Measurements from ENCODE around the gene DCDC2C.
"Not testable (repeated sequence)": the region's sequence is repeated elsewhere in the genome, so short reads cannot be mapped to it uniquely, and the experiment has no call there.

Gene DCDC2C, protein sequence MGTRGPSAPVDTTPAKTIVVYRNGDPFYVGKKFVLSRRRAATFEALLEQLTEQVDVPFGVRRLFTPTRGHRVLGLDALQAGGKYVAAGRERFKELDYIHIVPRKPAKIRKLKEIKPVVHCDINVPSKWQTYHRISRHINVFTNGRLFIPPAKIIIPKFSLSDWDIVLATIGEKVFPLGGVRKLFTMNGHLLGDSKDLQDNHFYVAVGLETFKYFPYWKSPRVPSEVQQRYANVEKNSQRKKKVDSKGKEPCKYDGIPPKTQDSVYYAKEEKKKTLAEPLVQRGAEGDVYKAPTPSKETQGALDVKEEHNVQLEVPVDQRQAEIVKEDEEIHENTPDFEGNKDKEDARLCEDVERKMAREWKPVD

DNA sequence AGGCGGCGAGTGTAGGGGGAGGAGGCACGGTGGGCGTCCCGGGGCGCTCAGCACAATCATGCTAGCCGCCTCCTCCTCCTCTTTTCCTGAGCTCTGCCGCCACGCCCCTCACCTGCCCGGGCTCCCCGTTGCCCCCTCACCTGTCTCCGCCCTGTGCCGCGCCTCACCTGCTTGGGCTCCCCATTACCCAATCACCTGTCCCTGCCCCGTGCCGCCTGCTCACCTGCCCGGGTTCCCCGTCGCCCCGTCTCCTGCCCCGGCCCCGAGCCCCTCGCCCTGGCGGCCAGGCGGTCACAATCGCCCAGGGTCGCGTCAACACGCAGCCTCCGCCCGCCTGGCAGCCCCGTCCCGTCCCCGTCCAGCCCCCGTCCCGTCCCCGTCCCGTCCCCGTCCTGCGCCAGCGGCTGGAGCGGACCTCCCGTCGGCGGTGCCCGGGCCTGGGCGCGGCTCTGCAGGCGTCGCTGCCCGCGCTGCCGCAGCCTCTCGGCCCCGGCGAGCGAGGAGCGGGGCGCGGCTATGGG lies at the start of gene DCDC2C:
Gene DCDC2C (plus strand): TSS at position 340 of the 521 bp plus-strand sequence. CDS start 177 bp downstream, at position 517.
- DNase-seq, result no peak

DNA sequence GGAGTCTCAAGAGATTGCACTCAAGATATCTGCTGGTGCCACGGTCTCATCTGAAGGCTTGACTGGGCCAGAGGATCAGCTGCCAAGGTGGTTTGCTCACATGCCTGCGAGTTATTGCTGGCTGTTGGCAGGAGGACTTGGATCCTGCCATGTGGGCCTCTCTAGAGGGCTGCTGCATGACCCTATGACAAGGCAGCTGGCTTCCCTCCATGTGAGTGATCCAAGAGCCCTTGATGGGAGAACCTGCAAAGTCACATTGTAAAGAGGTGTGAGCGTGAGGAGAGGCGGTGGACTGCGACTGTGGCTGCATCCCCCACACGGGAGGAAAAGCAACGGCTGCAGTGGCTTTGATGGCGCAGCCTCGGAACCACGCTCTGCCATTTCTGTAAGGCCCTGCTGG lies 49.4 kb upstream of the DCDC2C start:
- no peak for DNase-seq

DNA sequence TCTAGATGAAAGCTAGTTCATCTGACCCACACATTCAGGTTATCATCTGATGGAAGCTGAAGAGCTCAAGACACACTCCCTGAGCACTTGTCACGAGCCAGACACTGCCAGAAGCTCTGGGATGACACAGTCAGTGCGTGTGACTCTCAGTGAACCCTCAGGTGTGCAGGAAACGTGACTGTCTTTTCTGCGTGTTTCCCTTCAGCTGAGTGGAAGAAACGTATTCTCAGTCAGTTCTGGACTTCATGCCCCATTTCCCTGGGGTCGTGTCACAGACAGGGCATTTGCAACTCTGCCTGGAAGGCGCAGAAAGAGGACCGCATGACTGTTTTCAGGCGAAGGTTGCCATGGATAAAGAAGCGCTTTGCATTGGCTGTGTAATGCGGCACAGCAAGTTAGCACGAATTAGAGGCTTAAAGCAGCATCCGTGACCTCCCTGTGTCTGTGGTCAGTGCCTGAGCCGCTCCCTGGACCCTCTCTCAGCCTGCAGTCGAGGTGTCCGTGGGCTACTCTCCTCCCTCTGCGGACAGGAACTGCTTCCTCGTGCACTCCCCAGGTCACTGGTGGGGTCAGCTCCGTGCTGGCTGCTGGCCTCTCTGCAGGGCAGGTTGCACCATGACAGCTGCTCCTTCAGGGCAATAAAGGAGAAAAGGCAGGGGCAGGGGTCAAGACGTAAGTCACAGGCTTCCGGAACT lies 48.7 kb upstream of the DCDC2C start:
- no peak for DNase-seq

DNA sequence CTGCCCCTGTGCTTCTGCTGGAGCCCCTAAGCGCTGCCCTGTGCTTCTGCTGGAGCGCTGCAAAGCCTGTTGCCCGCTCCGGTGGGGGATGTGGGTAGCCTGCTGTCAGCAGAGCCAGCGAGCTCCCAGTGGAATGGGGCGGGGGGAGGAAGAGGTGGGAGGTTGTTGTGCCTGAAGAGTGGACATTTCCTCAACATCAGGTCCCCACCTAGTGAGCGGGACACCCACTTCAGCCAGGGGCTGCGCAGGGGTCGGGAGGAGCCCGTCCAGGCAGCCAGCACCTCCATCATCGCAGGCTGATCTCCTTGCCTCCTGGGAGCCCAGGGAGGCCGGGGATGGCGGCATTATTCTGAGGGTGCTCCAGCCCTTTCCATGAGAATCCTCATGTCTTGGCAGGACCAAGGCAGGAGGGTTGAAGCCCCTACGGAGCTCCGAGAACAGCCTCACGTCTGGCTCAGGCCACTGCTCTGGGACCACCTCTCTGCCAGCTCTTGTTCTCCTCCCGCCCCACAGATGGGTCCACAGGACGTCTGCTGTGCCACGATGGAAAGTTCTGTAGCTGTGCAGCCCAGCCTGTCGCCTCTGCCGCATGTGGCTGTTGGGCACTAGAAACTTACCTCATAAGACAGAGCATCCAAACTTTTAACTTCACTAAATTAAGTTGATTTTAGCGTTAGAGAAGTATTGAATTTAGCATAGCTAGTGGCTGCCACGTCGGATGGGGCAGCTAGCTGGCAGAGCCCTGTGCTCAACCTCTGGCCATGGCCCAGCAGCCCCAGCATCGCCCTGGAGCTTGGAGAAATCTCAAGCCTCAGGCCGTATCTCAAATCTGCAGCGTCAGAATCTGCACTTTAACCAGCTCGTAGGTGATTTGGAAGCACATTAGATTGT lies 47.3 kb upstream of the DCDC2C start:
- no peak for DNase-seq

DNA sequence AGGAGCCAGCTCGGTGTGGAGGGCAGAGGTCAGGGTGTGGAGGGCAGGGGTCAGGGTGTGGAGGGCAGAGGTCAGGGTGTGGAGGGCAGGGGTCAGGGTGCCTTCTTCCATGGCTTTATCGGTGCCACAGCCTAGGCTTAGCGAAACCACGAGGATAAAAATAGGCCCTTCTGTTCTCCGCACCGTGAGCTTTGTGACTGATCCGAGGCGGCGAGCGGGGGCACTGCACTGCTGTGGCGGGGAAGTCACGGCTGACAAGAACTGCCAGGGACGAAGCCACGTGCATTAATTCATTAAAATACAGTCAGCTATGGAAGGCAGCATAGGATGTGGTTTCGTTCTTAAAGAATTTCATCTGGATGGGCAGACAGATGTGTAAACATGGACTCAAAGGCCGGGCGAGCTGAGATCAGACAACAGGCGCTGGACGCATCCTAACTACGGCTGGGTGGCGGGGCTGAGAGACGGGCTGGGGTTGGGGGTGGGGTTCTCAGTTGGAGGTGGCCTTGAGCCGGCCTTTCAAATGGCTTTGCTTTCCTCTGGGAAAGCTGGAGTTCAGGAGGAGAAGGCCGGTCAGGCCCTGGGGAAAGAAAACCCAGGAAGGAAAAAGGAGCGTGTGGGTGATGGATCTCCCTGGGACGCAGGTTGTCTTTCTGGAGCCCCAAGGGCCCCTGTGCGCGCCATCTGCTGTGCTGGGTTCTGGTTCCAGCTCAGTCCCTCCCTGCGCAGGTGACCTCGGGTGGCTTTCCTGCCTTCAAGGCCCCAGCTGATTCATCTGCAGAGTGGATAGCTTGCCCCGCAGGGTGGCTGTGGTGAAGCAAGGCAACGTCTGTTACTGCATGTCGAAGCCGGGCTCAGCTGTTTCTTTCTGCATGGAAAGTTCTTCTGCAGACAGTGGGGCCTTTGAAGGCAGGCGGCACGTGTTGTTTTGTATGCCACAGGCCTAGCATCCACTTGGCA lies 46.3 kb upstream of the DCDC2C start:
- no peak for DNase-seq

DNA sequence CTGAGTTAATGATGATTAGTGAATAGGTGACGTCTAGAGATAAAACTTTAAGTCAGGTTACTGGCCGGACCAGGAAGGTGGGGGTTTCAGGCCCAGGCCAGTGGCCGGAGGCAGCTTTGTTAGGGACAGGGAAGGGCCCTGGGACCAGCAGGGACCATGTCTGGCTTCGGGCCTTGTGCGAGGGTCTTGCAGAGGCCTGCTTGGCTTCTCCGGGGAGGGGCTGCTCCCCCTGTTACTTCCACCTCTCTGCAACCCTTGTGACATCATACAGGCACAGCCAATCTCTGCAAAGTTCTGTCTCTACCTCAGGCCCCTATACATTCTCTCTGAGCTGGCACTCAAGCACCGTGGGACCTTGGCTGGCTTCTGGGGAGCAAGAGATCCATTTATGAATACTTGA lies 45.5 kb upstream of the DCDC2C start, which contains the start of gene ALLC:
Gene ALLC (plus strand): TSS at position 320 of the 400 bp plus-strand sequence. CDS start 12,958 bp downstream, outside the sequence.
- DNase-seq, result no peak

DNA sequence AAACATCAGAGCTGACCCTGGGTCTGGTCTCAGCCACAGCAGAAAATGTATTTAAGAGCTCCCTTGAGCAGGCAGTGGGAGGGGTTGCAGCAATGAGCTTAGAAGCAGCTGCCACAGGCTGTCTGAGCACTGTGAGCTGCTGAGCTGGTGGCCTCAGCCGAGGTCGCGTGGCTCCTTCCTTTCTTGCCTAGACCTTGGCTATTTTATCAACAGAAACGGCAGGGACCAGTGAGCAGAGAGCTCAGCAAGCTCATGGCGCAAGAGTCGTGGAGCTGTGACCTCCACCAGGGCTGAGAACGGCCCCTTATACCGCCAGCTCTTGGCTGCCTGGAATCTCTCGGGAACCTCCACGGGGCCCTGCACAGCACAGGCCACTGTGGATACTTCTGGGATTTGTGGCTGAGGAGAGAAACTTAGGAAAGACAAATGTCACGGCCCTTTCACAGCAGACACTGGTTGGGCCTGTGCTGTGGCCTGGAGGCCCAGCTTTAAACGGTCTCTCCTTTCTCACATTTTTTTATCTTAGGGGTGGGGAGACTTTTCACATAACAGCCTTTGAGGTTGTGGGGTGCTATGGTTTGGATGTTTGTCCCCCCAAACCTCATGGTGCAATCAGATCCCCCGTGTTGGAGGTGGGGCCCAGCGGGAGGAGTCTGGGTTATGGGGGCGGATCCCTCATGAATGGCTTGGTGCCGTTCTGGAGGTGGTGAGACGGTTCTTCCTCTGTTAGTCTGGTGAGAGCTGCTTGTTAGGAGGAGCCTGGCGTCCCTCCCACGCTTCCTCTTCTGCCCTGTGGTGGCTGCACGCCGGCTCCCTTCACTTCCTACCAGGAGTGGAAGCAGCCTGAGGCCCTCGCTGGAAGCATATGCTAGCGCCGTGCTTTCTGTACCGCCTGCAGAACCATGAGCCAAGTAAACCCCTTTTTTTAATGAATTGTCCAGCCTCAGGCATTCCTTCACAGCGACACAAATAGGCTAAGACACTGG lies 43.6 kb upstream of the DCDC2C start:
- DNase-seq, result peak; percentile 4

DNA sequence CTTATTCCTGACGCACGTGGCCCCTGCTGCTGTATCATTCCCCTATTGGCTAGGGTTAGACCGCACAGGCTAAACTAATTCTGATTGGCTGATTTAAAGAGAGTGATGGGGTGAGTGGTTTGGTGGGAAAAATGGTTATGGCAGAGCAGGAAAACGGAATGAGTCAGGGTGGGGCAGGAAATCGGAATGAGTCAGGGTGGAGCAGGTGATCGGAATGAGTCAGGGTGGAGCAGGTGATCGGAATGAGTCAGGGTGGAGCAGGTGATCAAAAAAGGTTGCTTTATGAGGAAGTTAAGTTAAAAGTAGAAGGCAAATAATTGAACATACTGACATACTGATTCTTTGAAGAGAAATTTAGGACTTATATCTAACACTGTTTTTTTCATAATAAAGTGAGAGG lies 42.7 kb upstream of the DCDC2C start:
- not testable (repeated sequence) for DNase-seq

DNA sequence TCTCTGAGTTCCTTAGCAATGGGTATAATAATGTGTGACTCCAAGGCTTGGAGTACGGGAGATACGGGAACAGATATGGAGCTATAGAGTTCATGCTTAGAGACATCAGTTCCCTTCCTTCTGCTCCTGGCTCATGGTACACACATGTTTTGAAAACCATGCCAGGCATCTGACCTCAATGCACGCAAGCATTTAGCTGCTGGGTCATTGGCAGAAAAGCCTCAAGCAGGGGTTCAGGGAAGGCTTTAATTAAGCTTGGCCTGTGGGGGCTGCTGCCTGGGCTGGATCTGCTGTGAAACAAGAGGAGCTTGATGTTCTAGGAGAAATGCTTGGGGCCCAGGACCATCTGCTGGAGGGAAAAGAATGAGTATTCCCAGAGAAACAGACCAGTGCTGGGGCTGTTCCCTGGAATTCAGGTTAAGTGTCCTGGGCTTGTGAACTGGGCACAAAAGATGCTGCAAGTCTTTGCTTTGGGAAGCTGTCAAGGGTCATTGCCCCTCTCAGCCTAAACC lies 42.2 kb upstream of the DCDC2C start:
- DNase-seq, result no peak

DNA sequence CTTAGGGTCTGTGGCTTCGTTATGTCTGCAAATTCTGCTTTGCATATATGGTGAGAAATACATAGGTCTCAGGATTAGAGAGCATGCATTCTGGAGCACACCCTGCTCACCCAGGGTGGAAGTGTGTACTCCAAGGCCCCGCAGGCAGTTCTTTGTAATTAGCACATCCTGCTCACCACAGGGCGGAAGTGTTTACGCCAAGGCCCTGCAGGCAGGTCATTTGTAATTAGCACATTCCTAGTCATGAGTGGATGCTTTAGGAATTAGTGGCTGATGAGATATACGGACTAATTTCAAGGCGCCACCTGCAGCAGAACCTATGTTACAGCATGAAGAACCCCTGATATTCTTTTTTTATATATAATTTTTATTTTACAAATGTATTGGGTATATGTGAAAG lies 41.1 kb upstream of the DCDC2C start:
- no peak for DNase-seq

DNA sequence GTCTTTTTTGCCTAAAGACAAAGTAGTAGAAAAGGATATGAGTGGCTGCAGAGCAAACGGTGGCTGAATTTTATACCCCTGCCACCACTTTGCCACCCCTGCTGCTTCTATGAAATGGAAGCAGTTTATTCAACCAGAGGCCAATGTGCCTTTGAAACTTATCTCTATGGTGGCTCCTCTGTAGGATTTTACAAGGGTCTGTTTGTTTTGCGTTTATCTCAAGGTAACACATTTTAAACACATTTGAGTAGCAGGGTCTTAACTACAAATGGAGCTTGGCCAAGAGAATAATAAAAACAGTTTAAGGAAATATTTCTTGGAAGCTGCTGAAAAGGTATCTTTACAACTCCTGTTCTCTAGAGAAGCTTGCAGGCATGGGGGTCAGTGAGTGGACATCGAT lies 39.3 kb upstream of the DCDC2C start:
- no peak for DNase-seq

DNA sequence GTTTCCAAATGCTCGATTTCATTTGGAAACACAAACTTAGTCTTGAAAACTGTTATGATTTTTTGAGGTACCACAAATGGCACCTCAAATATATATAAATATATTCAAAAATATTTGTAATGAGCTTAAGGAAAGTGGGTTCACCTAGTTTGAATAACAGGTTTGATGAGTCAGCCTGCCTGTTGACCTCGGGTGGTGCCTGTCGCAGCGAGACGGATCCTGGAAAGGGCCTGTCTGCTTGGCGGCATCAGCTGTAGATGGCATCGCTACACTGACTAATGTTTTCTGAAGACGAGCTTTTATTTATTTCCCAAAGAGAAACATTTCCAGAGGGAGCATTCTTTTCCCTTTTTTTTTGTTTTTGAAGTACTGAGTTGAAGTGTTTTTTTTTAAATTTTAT lies 38.5 kb upstream of the DCDC2C start:
- DNase-seq, result no peak

DNA sequence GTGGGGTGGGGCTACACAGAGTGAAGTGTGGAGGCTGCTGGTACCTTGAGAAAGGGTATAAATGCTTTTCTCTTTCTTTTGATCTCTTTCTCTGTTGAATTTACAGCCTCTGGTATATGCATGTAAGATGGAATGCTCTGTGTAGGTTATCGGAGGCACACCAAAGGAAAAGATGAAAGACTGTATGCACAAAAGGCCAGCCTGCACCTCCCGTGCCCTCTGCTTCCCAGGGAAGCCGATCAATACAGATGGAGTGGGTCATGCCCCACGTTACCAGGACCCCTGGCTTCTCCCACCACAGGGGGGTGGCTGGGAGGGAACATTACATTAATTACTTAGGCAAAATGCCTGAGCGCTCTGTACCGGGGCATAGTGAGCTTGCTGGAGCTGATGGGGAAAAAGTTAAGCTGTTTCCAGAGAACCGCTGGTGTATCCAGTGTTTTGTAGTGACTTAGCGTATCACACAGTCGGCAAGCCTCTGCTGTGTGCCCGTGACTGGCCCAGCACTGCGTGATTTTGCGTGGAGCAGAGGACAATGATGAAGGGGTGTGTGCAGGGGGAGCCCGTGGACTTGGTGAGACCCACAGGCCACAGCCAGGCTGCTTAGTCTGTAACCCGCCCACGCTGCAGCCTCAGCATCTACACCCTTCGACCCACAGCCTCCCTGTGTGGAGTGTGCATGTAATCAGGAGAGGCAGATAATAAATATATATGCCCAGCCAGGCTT lies 37.3 kb upstream of the DCDC2C start:
- no peak for DNase-seq

DNA sequence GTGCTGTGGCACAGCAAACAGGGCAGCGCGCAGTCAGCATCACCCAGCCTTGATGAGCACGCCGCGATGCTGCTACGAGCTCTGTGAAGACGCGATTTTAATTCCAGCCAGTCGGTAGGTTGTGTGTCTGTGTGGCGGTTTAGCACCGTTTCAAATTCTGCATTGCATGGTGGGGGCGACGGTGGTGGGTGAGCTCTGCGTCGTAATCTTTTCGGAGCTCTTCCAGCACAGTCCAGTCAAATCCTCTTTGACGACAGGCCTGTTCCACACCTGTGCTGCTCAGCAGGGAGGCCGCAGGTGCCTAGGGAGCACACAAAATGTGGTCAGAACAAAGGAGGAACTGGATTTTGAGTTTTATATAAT lies 36.8 kb upstream of the DCDC2C start:
- no peak for DNase-seq

DNA sequence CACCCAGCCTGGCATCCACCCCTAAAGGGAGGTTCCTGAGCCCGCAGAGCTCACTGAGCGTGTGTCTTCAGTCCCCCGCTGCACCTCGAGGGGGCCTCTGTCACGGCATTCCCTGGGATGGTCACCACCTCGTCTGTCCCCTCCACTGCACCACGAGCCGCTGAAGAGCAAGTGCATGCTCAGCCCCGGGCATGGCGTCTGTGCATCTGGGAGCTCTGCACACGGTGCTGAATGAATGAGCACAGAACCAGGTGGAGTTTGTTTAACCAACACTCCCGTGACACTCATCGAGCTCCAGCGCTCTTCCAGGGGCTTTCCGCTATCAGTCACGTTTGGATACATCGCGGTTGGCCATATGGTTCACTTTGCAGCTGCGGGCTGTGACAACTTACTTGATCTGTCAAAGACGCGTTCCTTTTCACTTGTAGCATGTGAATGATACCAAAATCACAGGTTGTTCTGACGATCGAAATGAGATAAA lies 36.2 kb upstream of the DCDC2C start:
- DNase-seq, result peak; percentile 46

DNA sequence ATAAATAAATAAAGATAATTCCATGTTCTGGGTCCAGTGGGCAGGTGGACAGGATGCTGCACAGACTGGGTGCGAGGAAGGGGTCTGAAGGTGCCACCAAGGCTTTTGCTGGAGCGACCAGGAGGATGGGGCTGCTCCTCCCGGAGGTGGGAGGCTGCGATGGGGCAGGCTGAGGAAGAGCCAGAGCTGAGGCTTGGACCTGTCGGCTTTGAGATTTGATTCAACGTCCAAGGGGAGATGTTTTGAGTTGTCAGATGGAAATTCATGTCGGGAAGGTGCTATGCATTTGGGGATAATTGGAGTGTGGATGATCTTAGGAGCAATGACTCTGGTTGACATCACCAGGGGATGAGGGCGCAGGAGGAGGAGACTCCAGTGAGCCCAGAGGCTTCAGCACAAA lies 33.7 kb upstream of the DCDC2C start:
- no peak for DNase-seq

DNA sequence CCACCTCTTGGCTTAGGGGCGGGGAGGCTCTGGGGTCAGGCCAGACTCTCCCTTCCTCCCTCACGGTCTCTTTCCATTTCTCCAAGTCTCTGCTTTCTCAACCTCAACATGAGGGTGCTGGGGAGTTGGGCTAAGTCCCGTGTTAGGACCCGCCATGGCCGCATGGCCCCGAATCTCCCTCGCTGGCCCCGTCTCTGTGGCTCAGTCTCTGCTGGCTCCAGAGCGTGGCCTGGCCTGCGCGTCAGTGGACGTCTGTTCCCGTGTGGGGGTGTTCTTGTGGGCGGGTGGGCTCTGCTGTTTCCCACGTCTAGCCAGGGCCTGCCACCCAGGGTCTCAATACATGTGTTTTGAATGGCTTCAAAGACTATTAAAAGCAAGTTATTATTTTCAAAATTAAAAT lies 33.0 kb upstream of the DCDC2C start:
- DNase-seq, result no peak

DNA sequence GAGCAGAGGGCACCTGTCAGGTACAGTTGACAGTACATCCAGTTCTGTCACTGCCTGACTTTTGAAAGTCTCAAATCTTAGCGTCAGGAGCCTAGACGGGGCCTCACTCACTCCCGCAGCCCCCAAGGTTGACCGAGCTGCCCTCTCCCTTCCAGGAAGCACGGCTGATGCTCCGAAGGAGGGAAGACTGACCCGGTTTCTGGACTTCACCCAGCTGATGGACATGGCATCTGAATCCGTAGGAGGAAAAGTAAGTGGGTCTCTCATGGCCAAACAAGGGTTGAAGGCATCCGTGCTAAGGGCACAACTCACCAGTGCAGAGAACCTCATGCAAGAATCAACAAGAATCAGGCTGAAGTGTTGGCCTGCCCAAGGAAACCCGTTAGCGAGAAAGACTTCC lies 32.4 kb upstream of the DCDC2C start:
- no peak for DNase-seq

DNA sequence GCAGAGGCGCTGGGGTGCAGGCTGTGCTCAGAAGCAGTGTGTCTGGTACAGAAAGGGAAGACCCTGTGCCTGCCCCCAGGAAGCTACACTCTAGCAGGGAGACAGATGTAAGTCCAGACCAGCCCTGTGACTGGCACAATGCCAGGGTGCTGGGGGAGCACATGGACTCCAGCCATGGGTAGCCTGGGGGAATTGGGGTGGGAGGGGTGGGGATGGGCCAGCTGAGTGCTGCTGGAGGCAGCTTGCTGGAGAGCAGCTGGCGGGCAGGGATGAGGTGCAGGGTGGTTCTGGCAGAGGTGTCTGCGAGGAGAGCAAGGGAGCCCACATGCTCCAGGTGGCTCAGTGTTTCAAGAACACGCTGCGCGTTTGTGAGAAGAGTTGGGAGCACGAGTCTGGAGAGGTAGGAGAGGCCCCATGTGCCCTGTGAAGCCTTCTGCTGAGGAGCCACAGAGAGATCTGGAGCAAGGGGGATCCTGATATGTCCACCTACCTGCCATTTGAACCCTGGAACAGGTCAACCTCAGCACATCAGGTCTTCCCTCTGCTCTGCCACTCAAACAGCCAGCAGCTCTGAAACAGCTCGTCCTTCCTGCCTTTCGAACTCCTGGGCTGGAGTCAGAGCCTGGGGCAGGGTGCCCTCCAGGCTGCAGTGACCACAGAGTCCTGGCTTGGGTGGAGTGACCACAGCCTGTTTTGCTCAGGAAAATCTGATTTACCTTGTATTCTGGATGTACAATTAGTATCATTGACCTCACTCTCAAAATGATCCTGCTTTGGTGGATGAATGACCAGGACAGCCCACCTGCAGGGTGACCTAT lies 30.3 kb upstream of the DCDC2C start:
- no peak for DNase-seq

Data from NCI-H1092 treated with DMSO at 0.1 percent for 48 hours (cell line).